GM23338 (cell line): ENCODE measurements around the gene GTSE1. TPM values are rescaled to one million over a fixed set of nuclear protein-coding genes. Genes with fewer than 3 reads are reported as not detected.

Experiments
- ATAC-seq: fragments of 200-7000 bp; cut with Tn5 transposase; 3 replicates; pipeline ENCODE4 v1.9.1; 2020
- DNase-seq: peaks from one replicate; pipeline ENCODE4 v3.0.0-alpha.2; 2015; ENCODE audit warnings: low spot score
- H2AFZ ChIP-seq: fragments of 200-600 bp; sonication (generic); 2 replicates; pipeline ENCODE4 v1.8.0; 2016; ENCODE audit warnings: antibody characterized with exemption, mild to moderate bottlenecking, moderate library complexity
- H3F3A ChIP-seq: fragments of 200-600 bp; sonication (generic); replicated peaks from 2 replicates; pipeline ENCODE4 v1.8.0; 2017; ENCODE audit warnings: antibody characterized with exemption, mixed run types, low read depth
- H3K27ac ChIP-seq: fragments of 200-600 bp; sonication (generic); 2 replicates; pipeline ENCODE4 v1.6.1; 2016; ENCODE audit warnings: low read depth
- H3K27me3 ChIP-seq: fragments of 200-600 bp; sonication (generic); 2 replicates; pipeline ENCODE4 v1.8.0; 2016; ENCODE audit warnings: mild to moderate bottlenecking, mixed run types, moderate library complexity; ENCODE audit not compliant: insufficient read depth
- H3K36me3 ChIP-seq: fragments of 200-600 bp; sonication (generic); 2 replicates; pipeline ENCODE4 v1.8.0; 2016; ENCODE audit warnings: mild to moderate bottlenecking; ENCODE audit not compliant: insufficient read depth
- H3K4me1 ChIP-seq: fragments of 200-600 bp; sonication (generic); 2 replicates; pipeline ENCODE4 v1.8.0; 2016; ENCODE audit warnings: mild to moderate bottlenecking, moderate library complexity; ENCODE audit not compliant: insufficient read depth
- H3K4me2 ChIP-seq: fragments of 200-600 bp; sonication (generic); 2 replicates; pipeline ENCODE4 v1.7.1; 2017; ENCODE audit warnings: mixed run types
- H3K4me3 ChIP-seq: fragments of 200-600 bp; sonication (generic); 2 replicates; pipeline ENCODE4 v1.6.1; 2016; ENCODE audit warnings: mixed run types
- H3K79me2 ChIP-seq: fragments of 200-600 bp; sonication (generic); replicated peaks from 2 replicates; pipeline ENCODE4 v1.8.0; 2017; ENCODE audit warnings: mild to moderate bottlenecking; ENCODE audit not compliant: insufficient read depth
- H3K9me2 ChIP-seq: fragments of 200-600 bp; sonication (generic); 2 replicates; pipeline ENCODE4 v1.8.0; 2017; ENCODE audit not compliant: insufficient read depth
- H4K20me1 ChIP-seq: fragments of 200-600 bp; sonication (generic); replicated peaks from 2 replicates; pipeline ENCODE4 v1.8.0; 2017; ENCODE audit warnings: mild to moderate bottlenecking; ENCODE audit not compliant: insufficient read depth
- H3K27ac Mint-ChIP-seq: 2 replicates; pipeline ENCODE4 v1.8.0; 2020; ENCODE audit warnings: inconsistent platforms, mild to moderate bottlenecking, moderate library complexity, mixed read lengths
- H3K27me3 Mint-ChIP-seq: 3 replicates; pipeline ENCODE4 v1.8.0; 2022; ENCODE audit warnings: low read depth, mild to moderate bottlenecking, moderate library complexity, mixed read lengths, inconsistent platforms; ENCODE audit not compliant: insufficient read depth, poor library complexity
- H3K36me3 Mint-ChIP-seq: 3 replicates; pipeline ENCODE4 v1.8.0; 2021; ENCODE audit warnings: low read depth, mild to moderate bottlenecking, inconsistent platforms, moderate library complexity, mixed read lengths
- H3K4me1 Mint-ChIP-seq: 3 replicates; pipeline ENCODE4 v1.8.0; 2020; ENCODE audit warnings: mild to moderate bottlenecking, inconsistent platforms, mixed read lengths
- H3K4me3 Mint-ChIP-seq: 3 replicates; pipeline ENCODE4 v1.8.0; 2021; ENCODE audit warnings: moderate library complexity, mild to moderate bottlenecking, inconsistent platforms, mixed read lengths
- H3K9me3 Mint-ChIP-seq: 3 replicates; pipeline ENCODE4 v1.8.0; 2020; ENCODE audit warnings: moderate library complexity, mild to moderate bottlenecking, inconsistent platforms, mixed read lengths
- CREB1 ChIP-seq: fragments of 250-450 bp; sonication (Bioruptor Pico); IDR thresholded peaks from 2 replicates; pipeline ENCODE4 v1.5.0; 2020; ENCODE audit warnings: low read depth, mild to moderate bottlenecking, moderate library complexity
- EZH2 ChIP-seq: fragments of 200-600 bp; sonication (generic); IDR thresholded peaks from one replicate; pipeline ENCODE4 v1.8.0; 2017; ENCODE audit warnings: antibody characterized with exemption, mild to moderate bottlenecking, low read depth; ENCODE audit not compliant: unreplicated experiment
- EZH2phosphoT487 ChIP-seq: fragments of 200-600 bp; sonication (generic); IDR thresholded peaks from one replicate; pipeline ENCODE4 v1.8.1; 2018; ENCODE audit warnings: antibody characterized with exemption; ENCODE audit not compliant: unreplicated experiment
- NANOG ChIP-seq: IDR thresholded peaks from 2 replicates; pipeline ENCODE4 v1.6.1; 2016; ENCODE audit warnings: antibody characterized with exemption, borderline replicate concordance
- REST ChIP-seq: IDR thresholded peaks from one replicate; pipeline ENCODE4 v1.6.1; 2018; ENCODE audit warnings: antibody characterized with exemption; ENCODE audit not compliant: unreplicated experiment
- ZNF114 ChIP-seq: fragments of 250-450 bp; sonication (Bioruptor Pico); IDR thresholded peaks from 2 replicates; pipeline ENCODE4 v1.5.0; 2020; ENCODE audit warnings: mild to moderate bottlenecking, moderate library complexity
- polyA plus RNA-seq: library from polyadenylated mRNA; unstranded; fragments of >200 nt; fragmentation: Nextera tagmentation; extraction: Ambion mirVana; gene quantifications from 2 replicates; pipeline ENCODE4 v1.2.1, GENCODE V29; 2016
- total RNA-seq: library from RNA; depleted of rRNA; stranded (reverse); fragments of >200 nt; shearing (Covaris generic); gene quantifications from 2 replicates; pipeline ENCODE4 v1.2.3, GENCODE V29; 2014
- TF ChIP-seq, protein P1 (sequence below): fragments of 250-450 bp; sonication (Bioruptor Pico); IDR thresholded peaks from 2 replicates; pipeline ENCODE4 v1.5.0; 2020; ENCODE audit warnings: mild to moderate bottlenecking, moderate library complexity

GTSE1 gene
- total and polyA plus RNA-seq, 2 experiments from 2014 or later: 26.3 to 28.6 TPM

GRCh38 chr22:46351131-46351735, 54.6 kb downstream of the GTSE1 start:
- H4K20me1 ChIP-seq: peaks cover 4% of the 10 kb centered on the region
- no peak for ATAC-seq
- Mint-ChIP-seq H3K4me1 (no peaks in the 10 kb centered on the region), H3K9me3 (no peaks in the 10 kb centered on the region; the same call in 2 of the 3 replicates), H3K27me3 (peaks cover 8% of the 10 kb centered on the region), H3K4me3 (no peak overlapping the region), H3K36me3 (peaks cover 75% of the 10 kb centered on the region), H3K27ac (no peak overlapping the region)
- TF ChIP-seq ZNF114 (CRISPR knock-in tag): no peak
- no peak for TF ChIP-seq EZH2phosphoT487
- no peak for TF ChIP-seq CREB1 (CRISPR knock-in tag)
- TF ChIP-seq, protein P1, sequence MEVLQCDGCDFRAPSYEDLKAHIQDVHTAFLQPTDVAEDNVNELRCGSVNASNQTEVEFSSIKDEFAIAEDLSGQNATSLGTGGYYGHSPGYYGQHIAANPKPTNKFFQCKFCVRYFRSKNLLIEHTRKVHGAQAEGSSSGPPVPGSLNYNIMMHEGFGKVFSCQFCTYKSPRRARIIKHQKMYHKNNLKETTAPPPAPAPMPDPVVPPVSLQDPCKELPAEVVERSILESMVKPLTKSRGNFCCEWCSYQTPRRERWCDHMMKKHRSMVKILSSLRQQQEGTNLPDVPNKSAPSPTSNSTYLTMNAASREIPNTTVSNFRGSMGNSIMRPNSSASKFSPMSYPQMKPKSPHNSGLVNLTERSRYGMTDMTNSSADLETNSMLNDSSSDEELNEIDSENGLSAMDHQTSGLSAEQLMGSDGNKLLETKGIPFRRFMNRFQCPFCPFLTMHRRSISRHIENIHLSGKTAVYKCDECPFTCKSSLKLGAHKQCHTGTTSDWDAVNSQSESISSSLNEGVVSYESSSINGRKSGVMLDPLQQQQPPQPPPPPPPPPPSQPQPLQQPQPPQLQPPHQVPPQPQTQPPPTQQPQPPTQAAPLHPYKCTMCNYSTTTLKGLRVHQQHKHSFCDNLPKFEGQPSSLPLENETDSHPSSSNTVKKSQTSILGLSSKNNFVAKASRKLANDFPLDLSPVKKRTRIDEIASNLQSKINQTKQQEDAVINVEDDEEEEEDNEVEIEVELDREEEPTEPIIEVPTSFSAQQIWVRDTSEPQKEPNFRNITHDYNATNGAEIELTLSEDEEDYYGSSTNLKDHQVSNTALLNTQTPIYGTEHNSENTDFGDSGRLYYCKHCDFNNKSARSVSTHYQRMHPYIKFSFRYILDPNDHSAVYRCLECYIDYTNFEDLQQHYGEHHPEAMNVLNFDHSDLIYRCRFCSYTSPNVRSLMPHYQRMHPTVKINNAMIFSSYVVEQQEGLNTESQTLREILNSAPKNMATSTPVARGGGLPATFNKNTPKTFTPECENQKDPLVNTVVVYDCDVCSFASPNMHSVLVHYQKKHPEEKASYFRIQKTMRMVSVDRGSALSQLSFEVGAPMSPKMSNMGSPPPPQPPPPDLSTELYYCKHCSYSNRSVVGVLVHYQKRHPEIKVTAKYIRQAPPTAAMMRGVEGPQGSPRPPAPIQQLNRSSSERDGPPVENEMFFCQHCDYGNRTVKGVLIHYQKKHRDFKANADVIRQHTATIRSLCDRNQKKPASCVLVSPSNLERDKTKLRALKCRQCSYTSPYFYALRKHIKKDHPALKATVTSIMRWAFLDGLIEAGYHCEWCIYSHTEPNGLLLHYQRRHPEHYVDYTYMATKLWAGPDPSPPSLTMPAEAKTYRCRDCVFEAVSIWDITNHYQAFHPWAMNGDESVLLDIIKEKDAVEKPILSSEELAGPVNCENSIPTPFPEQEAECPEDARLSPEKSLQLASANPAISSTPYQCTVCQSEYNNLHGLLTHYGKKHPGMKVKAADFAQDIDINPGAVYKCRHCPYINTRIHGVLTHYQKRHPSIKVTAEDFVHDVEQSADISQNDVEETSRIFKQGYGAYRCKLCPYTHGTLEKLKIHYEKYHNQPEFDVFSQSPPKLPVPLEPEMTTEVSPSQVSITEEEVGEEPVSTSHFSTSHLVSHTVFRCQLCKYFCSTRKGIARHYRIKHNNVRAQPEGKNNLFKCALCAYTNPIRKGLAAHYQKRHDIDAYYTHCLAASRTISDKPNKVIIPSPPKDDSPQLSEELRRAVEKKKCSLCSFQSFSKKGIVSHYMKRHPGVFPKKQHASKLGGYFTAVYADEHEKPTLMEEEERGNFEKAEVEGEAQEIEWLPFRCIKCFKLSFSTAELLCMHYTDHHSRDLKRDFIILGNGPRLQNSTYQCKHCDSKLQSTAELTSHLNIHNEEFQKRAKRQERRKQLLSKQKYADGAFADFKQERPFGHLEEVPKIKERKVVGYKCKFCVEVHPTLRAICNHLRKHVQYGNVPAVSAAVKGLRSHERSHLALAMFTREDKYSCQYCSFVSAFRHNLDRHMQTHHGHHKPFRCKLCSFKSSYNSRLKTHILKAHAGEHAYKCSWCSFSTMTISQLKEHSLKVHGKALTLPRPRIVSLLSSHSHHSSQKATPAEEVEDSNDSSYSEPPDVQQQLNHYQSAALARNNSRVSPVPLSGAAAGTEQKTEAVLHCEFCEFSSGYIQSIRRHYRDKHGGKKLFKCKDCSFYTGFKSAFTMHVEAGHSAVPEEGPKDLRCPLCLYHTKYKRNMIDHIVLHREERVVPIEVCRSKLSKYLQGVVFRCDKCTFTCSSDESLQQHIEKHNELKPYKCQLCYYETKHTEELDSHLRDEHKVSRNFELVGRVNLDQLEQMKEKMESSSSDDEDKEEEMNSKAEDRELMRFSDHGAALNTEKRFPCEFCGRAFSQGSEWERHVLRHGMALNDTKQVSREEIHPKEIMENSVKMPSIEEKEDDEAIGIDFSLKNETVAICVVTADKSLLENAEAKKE: no peak
- TF ChIP-seq NANOG: no peak
- no peak for TF ChIP-seq EZH2
- no peak for TF ChIP-seq REST
- H3K79me2 ChIP-seq: peaks cover 7% of the 10 kb centered on the region; the same call in 1 of the 2 replicates
- H3K4me3 ChIP-seq: no peak overlapping the region
- no peaks in the 10 kb centered on the region for H3K9me2 ChIP-seq
- no peak overlapping the region for H3K4me2 ChIP-seq
- DNase-seq: no peak
- H3K27ac ChIP-seq: no peak overlapping the region
- H3K27me3 ChIP-seq: no peaks in the 10 kb centered on the region
- peaks cover 18% of the 10 kb centered on the region for H3K36me3 ChIP-seq
- no peak overlapping the region for H2AFZ ChIP-seq
- H3F3A ChIP-seq: peaks cover 7% of the 10 kb centered on the region; the same call in 1 of the 2 replicates
- H3K4me1 ChIP-seq: no peaks in the 10 kb centered on the region
